Tibial nerve (tissue), 4 donors: ENCODE measurements around the gene ZCCHC7.

Experiments used
- EP300 ChIP-seq, 2 donors: sonication (generic); formaldehyde crosslinking; IDR thresholded peaks; one replicate each; pipeline ENCODE4 v1.6.1; 2017; ENCODE audit warnings: antibody characterized with exemption in 2 of 2, mild to moderate bottlenecking in 1 of 2
- POLR2A ChIP-seq, 2 donors: fragments of 450-650 bp; IDR thresholded peaks; one replicate each; pipeline ENCODE4 v1.6.1; 2017; ENCODE audit warnings: antibody characterized with exemption in 2 of 2, mild to moderate bottlenecking in 2 of 2, moderate library complexity in 2 of 2
- TF ChIP-seq, protein P1 (sequence below), 5 experiments: fragments of 200-600 bp in 3 of 5; fragments of 450-650 bp in 2 of 5; sonication (generic) in 3 of 5; IDR thresholded peaks; one replicate each; pipeline ENCODE4 v1.5.1; 2016 to 2019; ENCODE audit warnings: antibody characterized with exemption in 5 of 5, mild to moderate bottlenecking in 3 of 5, moderate library complexity in 2 of 5

- TF ChIP-seq POLR2A (IDR thresholded peaks at IDR 0.05) (no peak), EP300 (IDR thresholded peaks at IDR 0.05) (no peak)
- TF ChIP-seq, protein P1, sequence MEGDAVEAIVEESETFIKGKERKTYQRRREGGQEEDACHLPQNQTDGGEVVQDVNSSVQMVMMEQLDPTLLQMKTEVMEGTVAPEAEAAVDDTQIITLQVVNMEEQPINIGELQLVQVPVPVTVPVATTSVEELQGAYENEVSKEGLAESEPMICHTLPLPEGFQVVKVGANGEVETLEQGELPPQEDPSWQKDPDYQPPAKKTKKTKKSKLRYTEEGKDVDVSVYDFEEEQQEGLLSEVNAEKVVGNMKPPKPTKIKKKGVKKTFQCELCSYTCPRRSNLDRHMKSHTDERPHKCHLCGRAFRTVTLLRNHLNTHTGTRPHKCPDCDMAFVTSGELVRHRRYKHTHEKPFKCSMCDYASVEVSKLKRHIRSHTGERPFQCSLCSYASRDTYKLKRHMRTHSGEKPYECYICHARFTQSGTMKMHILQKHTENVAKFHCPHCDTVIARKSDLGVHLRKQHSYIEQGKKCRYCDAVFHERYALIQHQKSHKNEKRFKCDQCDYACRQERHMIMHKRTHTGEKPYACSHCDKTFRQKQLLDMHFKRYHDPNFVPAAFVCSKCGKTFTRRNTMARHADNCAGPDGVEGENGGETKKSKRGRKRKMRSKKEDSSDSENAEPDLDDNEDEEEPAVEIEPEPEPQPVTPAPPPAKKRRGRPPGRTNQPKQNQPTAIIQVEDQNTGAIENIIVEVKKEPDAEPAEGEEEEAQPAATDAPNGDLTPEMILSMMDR (IDR thresholded peaks at IDR 0.05), result no peak
These were observed 72.4 kb downstream of the ZCCHC7 start for GRCh38 chr9:37192803-37193202.
